ENCODE measurements around the gene C2orf15.
"Not testable (repeated sequence)": the region's sequence is repeated elsewhere in the genome, so short reads cannot be mapped to it uniquely, and the experiment has no call there.

Gene C2orf15

DNA sequence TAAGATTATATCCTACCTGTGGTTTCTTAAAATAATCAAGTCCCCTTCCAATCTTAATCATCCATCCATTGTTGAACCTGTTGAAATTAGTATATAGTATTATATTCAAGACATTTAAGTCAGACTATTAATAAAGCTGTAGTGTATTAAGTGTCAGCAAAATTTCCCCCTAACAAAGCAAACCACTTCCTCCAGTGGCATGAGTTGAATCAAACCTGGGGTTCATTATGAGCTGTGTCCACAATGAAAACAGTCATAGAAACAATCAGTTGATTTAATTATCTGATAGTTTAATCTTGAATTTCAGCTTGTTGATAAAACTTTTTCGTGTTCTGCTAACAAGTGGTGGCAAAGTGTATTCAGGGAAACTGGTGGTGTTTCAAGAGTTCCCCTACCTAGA is 28.0 kb downstream of the C2orf15 start:
- no peak for DNase-seq

GRCh38 chr2:99171377-99172140 is 30.1 kb downstream of the C2orf15 start:
- DNase-seq = no peak

- DNase-seq = peak; percentile 64
These were observed 39.5 kb downstream of the C2orf15 start, which contains the start of the genes MITD1 and MRPL30 for GRCh38 chr2:99180755-99181623. Gene MITD1 (minus strand): TSS chr2:99181058. CDS start chr2:99180981, 77 bp downstream. Gene MRPL30 (plus strand): TSS chr2:99181184. CDS start chr2:99186204, 5,020 bp downstream.

DNA sequence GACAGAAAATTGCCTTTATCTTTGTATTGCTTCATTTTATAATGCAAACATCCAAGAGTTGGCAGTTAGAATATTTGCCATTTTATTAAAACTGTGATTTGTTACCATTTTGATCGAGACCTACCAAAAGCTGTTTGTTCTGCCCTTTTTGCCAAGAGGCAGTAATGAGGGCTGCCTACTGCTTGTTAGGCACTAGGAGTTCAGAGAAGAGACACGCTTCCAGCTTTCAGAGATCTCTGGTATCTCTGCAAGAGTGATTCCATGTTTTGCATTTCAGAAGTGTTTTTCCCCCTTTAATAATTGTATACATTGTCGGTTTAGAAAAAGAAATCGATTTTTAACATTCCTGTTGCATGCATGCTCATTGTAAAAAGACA is 40.1 kb downstream of the C2orf15 start:
- no peak for DNase-seq

DNA sequence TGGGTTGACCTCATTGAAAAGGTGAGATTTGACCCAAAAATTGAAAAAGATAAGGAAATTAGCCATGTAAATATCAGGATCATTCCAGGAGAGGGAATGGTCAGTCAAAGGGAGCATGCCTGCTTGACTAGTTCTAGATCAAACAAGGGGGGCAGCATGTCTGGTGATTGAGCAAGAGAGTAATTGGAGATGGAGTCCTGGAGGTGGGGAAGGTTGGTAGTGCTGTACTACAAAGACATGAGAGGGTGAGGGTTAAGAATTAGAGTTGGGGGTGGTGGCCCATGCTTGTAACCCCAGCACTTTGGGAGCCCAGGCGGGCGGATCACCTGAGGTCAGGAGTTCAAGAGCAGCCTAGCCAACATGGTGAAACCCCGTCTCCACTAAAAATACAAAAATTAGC is 41.5 kb downstream of the C2orf15 start:
- no peak for DNase-seq

DNA sequence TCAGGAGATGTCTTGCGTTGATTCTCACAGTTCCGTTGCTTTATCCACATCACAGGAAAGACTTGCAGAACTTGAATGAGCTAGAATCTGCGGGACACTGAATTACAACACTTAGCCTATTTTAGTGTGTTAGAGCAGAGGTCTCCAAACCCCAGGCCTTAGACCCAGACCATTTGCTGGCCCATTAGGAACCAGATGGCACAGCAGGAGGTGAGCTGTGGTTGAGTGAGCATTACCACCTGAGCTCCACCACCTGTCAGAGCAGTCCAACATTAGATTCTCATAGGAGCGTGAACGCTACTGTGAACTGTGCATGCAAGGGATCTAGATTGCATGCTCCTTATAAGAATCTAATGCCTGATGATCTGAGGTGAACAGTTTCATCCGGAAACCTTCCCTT is 43.3 kb downstream of the C2orf15 start:
- no peak for DNase-seq

- no peak for DNase-seq
These were observed 45.5 kb downstream of the C2orf15 start for GRCh38 chr2:99187011-99187410.

DNA sequence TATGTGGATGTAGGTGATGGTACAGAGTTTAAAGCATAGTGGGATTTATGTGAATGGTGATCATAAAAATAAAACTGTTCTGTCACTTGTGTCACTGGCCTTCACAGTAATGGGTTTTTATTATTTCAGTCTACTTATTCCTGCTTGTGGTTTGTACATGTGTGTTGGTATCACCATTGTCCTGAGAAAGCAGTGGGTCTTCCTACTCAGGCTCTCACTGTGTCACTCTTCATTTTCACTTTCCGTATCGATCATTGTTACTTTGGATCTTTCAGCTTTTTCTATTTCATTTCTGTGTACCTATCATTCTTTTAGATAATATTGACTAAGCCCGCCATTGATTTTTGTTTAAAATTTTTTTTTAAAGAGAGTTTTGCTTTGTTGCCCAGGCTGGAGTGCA is 46.9 kb downstream of the C2orf15 start:
- DNase-seq = no peak

- DNase-seq = no peak
These were observed 49.0 kb downstream of the C2orf15 start for GRCh38 chr2:99190548-99190947.

DNA sequence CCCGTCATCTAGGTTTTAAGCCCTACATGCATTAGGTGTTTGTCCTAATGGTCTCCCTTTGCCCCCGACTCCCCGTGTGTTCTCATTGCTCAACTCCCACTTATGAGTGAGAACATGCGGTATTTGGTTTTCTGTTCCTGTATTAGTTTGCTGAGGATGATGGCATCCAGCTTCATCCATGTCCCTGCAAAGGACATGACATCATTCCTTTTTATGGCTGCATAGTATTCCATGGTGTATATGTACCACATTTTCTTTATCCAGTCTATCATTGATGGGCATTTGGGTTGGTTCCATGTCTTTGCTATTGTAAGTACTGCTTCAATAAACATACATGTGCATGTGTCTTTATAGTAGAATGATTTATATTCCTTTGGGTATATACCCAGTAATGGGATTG is 50.9 kb downstream of the C2orf15 start:
- not testable (repeated sequence) for DNase-seq

- DNase-seq = no peak
These were observed 56.8 kb downstream of the C2orf15 start for GRCh38 chr2:99198103-99198841.

DNA sequence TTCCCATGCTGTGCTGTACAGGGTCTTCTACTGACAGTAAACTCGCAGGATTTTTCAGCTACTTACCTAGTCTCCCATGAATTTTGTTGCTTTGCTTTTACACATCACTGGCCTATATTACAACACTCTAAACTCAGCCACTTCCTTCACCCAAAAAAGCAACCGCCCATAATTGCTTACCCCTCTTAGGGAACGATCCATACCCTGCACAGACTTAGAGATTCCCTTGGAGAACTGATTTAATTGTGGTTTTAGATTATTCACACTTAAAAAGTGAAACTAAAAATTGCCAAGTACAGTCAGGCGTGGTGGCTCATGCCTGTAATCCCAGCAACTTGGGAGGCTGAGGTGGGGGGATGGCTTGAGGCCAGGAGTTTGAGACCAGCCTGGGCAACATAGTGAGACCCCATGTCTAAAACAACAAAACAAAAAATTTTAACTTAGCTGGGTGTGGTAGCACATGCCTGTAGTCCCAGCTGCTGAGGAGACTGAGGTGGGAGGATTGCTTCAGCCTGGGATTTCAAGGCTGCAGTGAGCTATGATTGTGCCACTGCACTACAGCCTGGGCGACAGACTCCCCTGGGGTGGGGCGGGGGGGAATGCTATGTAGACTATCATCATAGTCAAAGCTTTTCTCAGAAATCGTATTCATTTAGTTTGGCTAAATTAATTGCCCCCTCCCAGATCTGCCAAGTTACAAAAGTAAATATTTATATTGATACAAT is 58.7 kb downstream of the C2orf15 start:
- no peak for DNase-seq

Data from NCI-H524 treated with DMSO at 0.1 percent for 48 hours (cell line).